Measurements from ENCODE around the gene CIDEA. TPM values are rescaled to one million over a fixed set of nuclear protein-coding genes. Genes with fewer than 3 reads are reported as not detected.

CIDEA gene
- total RNA-seq, 1 donor from 2014 or later, result 0.20 TPM

GRCh38 chr18:12271376-12272235 is 17.4 kb downstream of the CIDEA start:
- peak; percentile 40 for DNase-seq (ENCODE audit: low read depth, low spot score)

DNA sequence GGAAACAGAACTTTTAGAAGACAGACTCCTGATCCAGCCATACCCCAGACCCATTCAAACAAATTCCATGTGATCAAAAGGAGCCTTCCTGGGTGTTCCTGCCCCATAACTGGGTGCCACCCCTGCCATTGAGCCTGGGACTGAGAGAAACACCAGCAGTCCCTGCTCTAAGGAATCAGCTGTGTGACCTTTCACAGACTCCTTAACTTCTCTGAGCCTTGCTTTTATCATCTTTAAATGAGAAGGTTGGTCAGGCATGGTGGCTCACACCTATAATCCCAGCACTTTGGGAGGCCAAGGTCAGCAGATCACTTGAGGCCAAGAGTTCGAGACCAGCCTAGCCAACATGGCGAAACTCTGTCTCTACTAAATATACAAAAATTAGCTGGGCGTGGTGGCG is 20.6 kb downstream of the CIDEA start:
- no peak for DNase-seq (ENCODE audit: low read depth, low spot score)

GRCh38 chr18:12276736-12277554 is 22.8 kb downstream of the CIDEA start:
- no peak for DNase-seq (ENCODE audit: low read depth, low spot score)

GRCh38 chr18:12278215-12278671 is 24.1 kb downstream of the CIDEA start:
- DNase-seq (ENCODE audit: low read depth, low spot score), result no peak

DNA sequence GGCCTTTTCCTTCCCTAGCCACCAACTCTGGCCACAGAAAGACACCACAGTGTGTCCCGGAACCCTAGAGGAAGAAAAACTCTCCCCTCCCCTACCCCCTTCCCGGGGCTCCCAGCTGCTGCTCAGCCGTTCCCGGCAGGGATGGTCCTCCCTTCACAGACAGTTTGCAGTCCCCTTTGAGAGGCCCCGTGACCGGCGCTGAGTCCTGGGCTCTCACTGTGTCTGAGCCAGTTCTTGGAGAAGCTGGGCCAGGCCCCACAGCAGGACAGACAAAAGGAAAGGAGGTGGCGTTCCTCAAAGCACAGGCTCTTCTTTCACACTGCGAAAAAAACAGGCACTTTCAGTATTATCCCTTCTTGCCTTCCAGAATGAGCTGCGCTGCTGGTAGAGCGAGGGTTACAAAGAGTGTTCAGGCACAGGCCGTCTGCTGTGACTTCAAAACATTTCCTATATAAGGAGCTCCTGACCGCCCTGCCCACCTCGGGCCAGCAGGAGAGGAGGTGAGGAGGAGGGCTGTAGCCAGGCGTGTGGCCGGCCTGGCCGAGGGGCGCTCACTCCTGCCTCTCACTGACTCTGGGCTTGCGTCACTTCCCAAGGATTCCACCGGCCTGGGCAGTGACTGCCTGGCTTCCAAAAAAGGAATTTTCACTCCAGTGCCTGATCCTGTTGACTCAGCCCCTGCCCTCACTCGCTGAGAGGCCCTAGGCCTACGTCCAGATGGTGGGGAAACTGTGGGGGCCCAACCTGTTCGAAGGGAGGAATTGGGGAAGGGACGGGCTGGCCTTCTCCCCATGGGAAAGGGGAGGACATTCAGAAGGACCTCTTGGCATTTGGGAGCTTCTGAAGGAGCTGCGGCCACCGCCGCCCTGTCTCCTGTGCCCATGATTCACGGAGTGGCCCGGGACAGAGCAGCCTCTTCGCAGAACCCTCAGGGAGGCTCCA is 24.9 kb downstream of the CIDEA start:
- DNase-seq (ENCODE audit: low read depth, low spot score), result peak; percentile 89

GRCh38 chr18:12279781-12280531 is 25.8 kb downstream of the CIDEA start:
- DNase-seq (ENCODE audit: low read depth, low spot score), result no peak

GRCh38 chr18:12281861-12282260 is 27.7 kb downstream of the CIDEA start:
- no peak for DNase-seq (ENCODE audit: low read depth, low spot score)

DNA sequence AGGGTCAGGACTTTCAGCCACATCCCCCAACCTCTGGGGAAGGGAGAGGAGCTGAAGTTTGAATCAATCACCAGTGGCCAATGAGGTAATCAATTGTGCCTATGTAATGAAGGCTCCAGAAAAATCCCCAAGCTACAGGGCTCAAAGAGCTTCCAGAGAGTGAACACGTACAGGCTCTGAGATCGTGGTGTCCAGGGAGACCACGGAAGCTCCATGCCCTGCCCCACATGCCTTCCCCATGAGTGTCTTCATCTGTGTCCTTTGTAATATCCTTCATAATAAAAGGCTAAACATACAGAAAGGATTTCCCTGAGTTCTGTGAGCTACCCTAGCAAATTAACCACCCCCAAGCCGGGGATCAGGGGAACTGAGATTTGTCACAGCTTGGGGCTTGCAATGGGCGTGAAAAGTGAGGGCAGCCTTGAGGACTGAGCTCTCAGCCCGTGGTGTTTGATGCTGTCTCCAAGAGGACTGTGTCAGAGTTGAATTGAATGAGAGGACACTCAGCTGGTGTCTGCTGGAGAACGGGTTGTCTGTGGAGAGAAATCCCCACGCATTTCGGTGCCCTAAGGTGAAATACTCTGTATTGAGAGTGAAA is 28.4 kb downstream of the CIDEA start:
- no peak for DNase-seq (ENCODE audit: low read depth, low spot score)

DNA sequence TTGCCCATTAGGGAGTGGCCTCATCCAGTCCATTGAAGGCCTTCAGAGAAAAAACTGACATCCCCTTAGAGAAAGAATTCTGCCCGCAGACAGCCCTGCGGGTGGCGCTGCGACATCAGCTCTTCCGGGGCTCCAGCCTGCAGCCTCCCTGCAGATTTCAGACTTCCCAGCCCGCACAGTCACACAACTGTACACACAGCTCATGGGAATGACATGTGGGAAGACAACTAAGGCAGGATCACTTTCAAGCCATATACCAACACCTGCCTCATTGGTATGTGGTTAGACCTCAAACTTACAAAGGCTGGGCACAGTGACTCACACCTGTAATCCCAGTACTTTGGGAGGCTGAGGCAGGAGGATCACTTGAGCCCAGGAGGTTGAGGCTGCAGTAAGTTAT is 29.1 kb downstream of the CIDEA start:
- DNase-seq (ENCODE audit: low read depth, low spot score), result no peak

DNA sequence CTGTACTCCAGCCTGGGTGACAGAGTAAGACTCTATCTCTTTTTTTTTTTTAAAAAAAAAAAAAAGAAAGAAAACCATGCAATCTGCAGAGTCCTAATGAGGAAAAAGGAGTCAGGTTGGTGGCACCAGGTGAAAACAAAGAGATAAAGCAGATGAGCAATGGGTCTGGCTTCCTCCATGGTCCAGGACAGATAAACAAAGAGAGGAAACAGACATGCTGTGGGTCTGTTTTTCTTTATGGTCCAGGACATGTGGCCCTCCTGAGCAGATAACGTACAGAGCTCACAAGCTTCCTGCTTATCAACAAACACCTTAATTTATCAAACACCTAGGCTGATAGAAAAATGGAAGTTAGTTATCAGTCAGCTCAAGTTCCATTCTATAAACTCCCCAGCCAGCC is 29.5 kb downstream of the CIDEA start:
- no peak for DNase-seq (ENCODE audit: low read depth, low spot score)

DNA sequence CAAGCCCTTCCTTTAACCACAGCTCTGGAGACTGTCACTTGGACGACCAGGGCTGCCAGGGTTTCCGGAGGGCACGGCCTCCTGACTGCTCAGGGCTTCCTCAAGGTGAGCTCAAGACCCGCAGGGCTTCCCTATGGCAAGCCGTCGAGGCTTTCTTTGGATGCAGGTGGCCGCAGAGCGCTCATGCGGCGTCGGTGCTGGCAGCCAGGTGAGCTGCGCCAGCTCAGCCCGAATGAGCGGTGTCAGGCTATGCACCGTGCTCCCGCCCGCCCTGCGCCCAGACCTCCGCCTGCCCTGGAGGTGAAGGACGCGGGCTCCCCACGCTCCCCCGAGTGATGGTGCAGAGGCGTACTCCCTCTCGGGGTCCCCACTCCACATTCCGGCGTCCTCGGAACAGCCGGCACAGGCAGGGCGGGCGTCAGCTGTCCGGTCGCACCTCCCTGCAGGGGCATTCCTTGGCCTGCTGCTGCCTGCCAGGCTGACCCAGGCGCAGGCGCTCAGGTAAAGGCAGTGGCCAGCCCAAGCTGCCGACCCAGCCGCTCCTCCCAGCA is 33.0 kb downstream of the CIDEA start:
- no peak for DNase-seq (ENCODE audit: low read depth, low spot score)

- DNase-seq (ENCODE audit: low read depth, low spot score), result no peak
Measured at GRCh38 chr18:12287684-12288402, 33.7 kb downstream of the CIDEA start.

DNA sequence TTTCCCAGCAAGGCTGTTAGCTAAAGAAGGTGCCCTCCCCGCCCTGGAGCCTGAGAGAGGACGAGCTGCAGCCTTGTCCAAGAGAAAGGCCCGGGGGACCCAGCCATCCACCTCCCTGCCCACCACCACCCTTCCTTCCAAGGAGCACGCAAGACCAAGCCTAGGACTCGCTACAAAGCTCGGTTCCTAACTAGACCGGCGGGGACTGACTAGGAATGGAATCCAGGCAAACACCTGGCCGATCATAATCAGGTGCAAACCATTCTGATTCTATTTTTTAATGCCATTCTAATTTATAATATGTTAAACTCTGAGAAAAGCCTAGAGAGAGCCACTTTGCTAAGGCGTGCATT is 34.2 kb downstream of the CIDEA start:
- DNase-seq (ENCODE audit: low read depth, low spot score), result no peak

GRCh38 chr18:12290086-12290485 is 35.9 kb downstream of the CIDEA start:
- DNase-seq (ENCODE audit: low read depth, low spot score), result no peak

GRCh38 chr18:12291161-12291560 is 37.0 kb downstream of the CIDEA start:
- DNase-seq (ENCODE audit: low read depth, low spot score), result no peak

DNA sequence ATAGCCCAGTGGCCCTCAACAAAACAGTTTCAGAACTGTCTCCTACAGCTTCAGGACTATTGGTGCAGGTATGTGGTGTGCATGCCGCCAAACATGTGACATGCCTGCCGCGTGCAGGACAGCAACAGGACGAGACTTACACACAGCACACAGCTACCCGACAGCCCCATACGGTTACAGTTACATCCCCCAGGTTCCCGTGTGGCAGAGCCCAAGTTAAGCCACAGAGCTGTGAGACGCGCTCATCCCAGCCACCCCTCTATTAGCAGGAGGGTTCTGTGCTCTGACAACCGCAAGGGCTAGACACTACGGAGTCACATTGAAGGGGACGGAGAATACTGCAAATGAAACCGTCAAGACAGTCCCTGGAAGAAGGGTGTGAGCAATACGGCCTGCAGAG is 37.5 kb downstream of the CIDEA start:
- DNase-seq (ENCODE audit: low read depth, low spot score), result no peak

DNA sequence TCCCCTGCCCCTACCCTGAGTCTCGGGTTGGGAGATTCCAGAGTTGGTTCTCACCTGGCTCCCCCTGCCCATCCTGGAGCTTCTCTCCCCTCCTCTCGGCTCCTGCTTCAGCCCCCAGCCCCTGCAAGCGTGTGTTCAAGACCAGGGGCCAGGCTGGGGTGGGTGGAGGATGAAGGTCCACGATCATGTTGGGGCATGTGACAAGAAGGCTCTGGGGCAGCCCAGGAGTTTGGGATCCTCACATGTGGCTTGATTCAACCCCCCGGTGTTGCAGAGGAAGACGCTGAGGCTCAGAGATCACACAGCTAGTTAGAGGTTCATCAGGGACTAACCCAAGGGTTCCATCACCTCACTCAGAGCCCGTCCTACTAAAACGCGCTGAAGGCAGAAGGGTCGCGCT is 39.7 kb downstream of the CIDEA start:
- DNase-seq (ENCODE audit: low read depth, low spot score), result no peak

DNA sequence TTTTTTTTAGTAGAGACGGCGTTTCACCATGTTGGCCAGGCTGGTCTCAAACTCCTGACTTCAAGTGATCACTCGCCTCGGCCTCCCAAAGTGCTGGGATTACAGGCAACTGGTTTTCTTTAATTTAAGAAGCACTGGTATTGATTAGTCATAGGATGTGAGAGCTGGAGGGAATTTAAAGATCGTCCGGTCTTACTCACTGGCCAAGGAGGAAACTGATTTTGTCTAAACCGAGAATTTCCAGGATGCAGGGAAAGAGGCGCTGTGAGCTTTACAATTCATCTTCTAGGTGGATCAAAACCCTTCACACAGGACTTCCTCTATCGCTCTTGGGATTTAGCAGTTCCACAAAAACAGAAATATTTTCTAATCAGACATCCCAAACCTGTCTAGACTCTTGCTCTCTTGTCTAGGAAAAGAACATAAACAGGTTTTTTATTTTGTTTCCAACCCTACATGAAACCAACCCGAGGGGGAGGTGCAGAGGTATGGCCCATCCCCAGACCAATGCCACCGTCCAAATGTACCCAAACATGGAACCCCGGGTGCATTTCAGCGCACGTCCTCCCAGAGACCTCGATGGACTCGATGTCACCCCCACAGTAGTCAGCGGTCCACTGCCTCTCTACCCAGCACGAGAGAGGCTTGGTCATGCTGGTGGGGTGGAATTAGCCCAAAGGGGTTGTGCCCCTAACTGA is 41.4 kb downstream of the CIDEA start:
- peak; percentile 46 for DNase-seq (ENCODE audit: low read depth, low spot score)

GRCh38 chr18:12296087-12296403 is 41.9 kb downstream of the CIDEA start:
- DNase-seq (ENCODE audit: low read depth, low spot score), result no peak

Measured in pulmonary artery endothelial cell (primary cell).